Measurements from ENCODE around the gene TTC1.

DNA sequence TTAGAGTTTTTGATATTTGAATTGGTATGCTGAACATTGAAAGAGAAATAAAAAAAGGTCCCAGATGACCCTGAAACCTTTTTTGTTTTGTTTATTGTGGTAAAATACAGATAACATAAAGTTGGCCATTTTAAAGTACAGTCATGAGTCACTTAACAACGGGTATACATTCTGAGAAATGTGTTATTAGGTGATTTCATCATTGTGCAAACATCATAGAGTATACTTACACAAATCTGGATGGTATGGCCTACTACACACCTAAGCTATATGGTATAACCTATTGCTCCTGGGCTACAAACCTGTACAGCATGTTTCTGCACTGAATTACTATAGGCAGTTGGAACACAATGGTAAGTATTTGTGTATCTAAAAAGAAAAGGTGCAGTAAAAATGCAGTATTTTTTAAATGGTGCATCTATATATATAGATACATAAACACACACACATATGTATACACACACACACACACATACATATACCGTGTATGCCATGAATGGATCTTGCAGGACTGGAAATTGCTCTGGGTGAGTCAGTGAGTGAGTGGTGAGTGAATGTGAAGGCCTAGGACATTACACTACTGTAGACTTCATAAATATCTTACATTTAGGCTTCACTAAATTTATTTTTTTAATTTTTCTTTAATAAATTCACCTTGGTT, 31.0 kb downstream of the TTC1 start:
- TF ChIP-seq, protein P1, sequence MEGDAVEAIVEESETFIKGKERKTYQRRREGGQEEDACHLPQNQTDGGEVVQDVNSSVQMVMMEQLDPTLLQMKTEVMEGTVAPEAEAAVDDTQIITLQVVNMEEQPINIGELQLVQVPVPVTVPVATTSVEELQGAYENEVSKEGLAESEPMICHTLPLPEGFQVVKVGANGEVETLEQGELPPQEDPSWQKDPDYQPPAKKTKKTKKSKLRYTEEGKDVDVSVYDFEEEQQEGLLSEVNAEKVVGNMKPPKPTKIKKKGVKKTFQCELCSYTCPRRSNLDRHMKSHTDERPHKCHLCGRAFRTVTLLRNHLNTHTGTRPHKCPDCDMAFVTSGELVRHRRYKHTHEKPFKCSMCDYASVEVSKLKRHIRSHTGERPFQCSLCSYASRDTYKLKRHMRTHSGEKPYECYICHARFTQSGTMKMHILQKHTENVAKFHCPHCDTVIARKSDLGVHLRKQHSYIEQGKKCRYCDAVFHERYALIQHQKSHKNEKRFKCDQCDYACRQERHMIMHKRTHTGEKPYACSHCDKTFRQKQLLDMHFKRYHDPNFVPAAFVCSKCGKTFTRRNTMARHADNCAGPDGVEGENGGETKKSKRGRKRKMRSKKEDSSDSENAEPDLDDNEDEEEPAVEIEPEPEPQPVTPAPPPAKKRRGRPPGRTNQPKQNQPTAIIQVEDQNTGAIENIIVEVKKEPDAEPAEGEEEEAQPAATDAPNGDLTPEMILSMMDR (IDR thresholded peaks at IDR 0.05), result no peak
- TF ChIP-seq POLR2AphosphoS5 (IDR thresholded peaks at IDR 0.05) (no peak), POLR2A (IDR thresholded peaks at IDR 0.05) (no peak)
